ENCODE measurements around the gene SETBP1.

SETBP1 gene

GRCh38 chr18:45050712-45051601, 370.3 kb downstream of the SETBP1 start (continued):
- no peak for TF ChIP-seq ATF2 (tag by site-specific recombination; IDR thresholded peaks at IDR 0.05; ENCODE audit: low read depth)
- peak; percentile 66 for TF ChIP-seq ZXDB (tag by site-specific recombination; IDR thresholded peaks at IDR 0.05)
- no peak for TF ChIP-seq KLF1 (tag by site-specific recombination; IDR thresholded peaks at IDR 0.05)
- no peak for TF ChIP-seq KLF16 (tag by site-specific recombination; IDR thresholded peaks at IDR 0.05)
- no peak for TF ChIP-seq ZNF146 (tag by site-specific recombination; IDR thresholded peaks at IDR 0.05)
- peak; percentile 20; the same call in 1 of the 2 replicates for TF ChIP-seq SP3 (tag by site-specific recombination; IDR thresholded peaks at IDR 0.05)
- TF ChIP-seq ZNF132 (tag by site-specific recombination; IDR thresholded peaks at IDR 0.05; ENCODE audit: borderline replicate concordance), result no peak
- no peak for TF ChIP-seq ZNF175 (tag by site-specific recombination; IDR thresholded peaks at IDR 0.05)
- TF ChIP-seq ZBTB8A (tag by site-specific recombination; IDR thresholded peaks at IDR 0.05), result no peak; the same call in 1 of the 2 replicates
- no peak for TF ChIP-seq ZNF585B (tag by site-specific recombination; IDR thresholded peaks at IDR 0.05)
- TF ChIP-seq ZNF473 (tag by site-specific recombination; IDR thresholded peaks at IDR 0.05), result no peak
- 0 out of 2 replicates have a peak, but pooled peaks have one; percentile 30 for TF ChIP-seq ZNF518A (tag by site-specific recombination; conservative IDR thresholded peaks at IDR 0.05; ENCODE audit: low read depth)
- TF ChIP-seq ZNF366 (tag by site-specific recombination; conservative IDR thresholded peaks at IDR 0.05), result peak; percentile 60
- no peak for TF ChIP-seq ZNF501 (tag by site-specific recombination; IDR thresholded peaks at IDR 0.05)
- TF ChIP-seq PATZ1 (tag by site-specific recombination; IDR thresholded peaks at IDR 0.05), result no peak
- TF ChIP-seq KLF7 (tag by site-specific recombination; IDR thresholded peaks at IDR 0.05; ENCODE audit: borderline replicate concordance), result no peak
- no peak for TF ChIP-seq HOXD13 (CRISPR knock-in tag; IDR thresholded peaks at IDR 0.05; ENCODE audit: borderline replicate concordance)
- TF ChIP-seq ZNF324 (tag by site-specific recombination; IDR thresholded peaks at IDR 0.05), result no peak
- TF ChIP-seq PRDM4 (tag by site-specific recombination; IDR thresholded peaks at IDR 0.05), result peak; percentile 56; the same call in 1 of the 2 replicates
- TF ChIP-seq ZSCAN16 (tag by site-specific recombination; IDR thresholded peaks at IDR 0.05), result no peak
- no peak for TF ChIP-seq ELK4 (IDR thresholded peaks at IDR 0.05; ENCODE audit: borderline replicate concordance, low read depth, low read length)
- no peak for TF ChIP-seq ZNF311 (tag by site-specific recombination; IDR thresholded peaks at IDR 0.05; ENCODE audit: borderline replicate concordance)
- no peak for TF ChIP-seq ZNF791 (tag by site-specific recombination; IDR thresholded peaks at IDR 0.05)
- TF ChIP-seq MYNN (tag by site-specific recombination; IDR thresholded peaks at IDR 0.05; ENCODE audit: borderline replicate concordance), result no peak
- peak; percentile 62; the same call in 1 of the 2 replicates for TF ChIP-seq KLF10 (tag by site-specific recombination; IDR thresholded peaks at IDR 0.05)
- TF ChIP-seq HOXA7 (CRISPR knock-in tag; IDR thresholded peaks at IDR 0.05; ENCODE audit: borderline replicate concordance), result no peak
